Activated CD4-positive, alpha-beta T cell treated with anti-CD3 and anti-CD28 coated beads, Interleukin-2, amount 50 U/mL, for 48 hours (primary cell): ENCODE data around the gene TAF3.

Experiments used
- DNase-seq, 2 experiments: peaks; one replicate each; pipeline ENCODE4 v3.0.0-alpha.2; 2020

TAF3 gene

GRCh38 chr10:7887174-7887816, 69.0 kb downstream of the TAF3 start:
- no peak for DNase-seq

- DNase-seq: no peak
These were observed 71.7 kb downstream of the TAF3 start for GRCh38 chr10:7889947-7890542.

- DNase-seq: no peak
These were observed 72.5 kb downstream of the TAF3 start for GRCh38 chr10:7890781-7891180.

GRCh38 chr10:7891634-7892033, 73.3 kb downstream of the TAF3 start:
- DNase-seq: no peak

GRCh38 chr10:7892146-7892545, 73.8 kb downstream of the TAF3 start:
- DNase-seq: no peak

- no peak for DNase-seq
These were observed 77.4 kb downstream of the TAF3 start for GRCh38 chr10:7895699-7896090.

- no peak for DNase-seq
These were observed 78.0 kb downstream of the TAF3 start for GRCh38 chr10:7896297-7896696.

GRCh38 chr10:7901256-7901655, 83.0 kb downstream of the TAF3 start:
- DNase-seq: no peak

GRCh38 chr10:7902413-7902812, 84.1 kb downstream of the TAF3 start:
- no peak for DNase-seq

GRCh38 chr10:7903851-7904250, 85.5 kb downstream of the TAF3 start:
- no peak for DNase-seq

GRCh38 chr10:7906128-7906527, 87.8 kb downstream of the TAF3 start:
- DNase-seq: no peak

GRCh38 chr10:7908541-7909210, 90.4 kb downstream of the TAF3 start:
- DNase-seq: no peak

GRCh38 chr10:7913126-7913872, 95.0 kb downstream of the TAF3 start:
- no peak for DNase-seq

GRCh38 chr10:7915923-7916536, 97.7 kb downstream of the TAF3 start:
- no peak for DNase-seq

- DNase-seq: no peak
These were observed 99.4 kb downstream of the TAF3 start for GRCh38 chr10:7917736-7918135.

GRCh38 chr10:7922707-7923106, 104.4 kb downstream of the TAF3 start:
- DNase-seq: no peak

GRCh38 chr10:7928536-7928935, 110.2 kb downstream of the TAF3 start:
- DNase-seq: no peak

GRCh38 chr10:7932301-7933036, 114.2 kb downstream of the TAF3 start:
- no peak for DNase-seq

GRCh38 chr10:7933262-7933661, 115.0 kb downstream of the TAF3 start:
- DNase-seq: no peak

GRCh38 chr10:7933757-7934156, 115.5 kb downstream of the TAF3 start:
- no peak for DNase-seq

GRCh38 chr10:7937315-7937945, 119.1 kb downstream of the TAF3 start:
- no peak for DNase-seq

GRCh38 chr10:7941576-7941975, 123.3 kb downstream of the TAF3 start:
- no peak for DNase-seq
